ENCODE data around the gene ELP4. TPM values are rescaled to one million over a fixed set of nuclear protein-coding genes. Genes with fewer than 3 reads are reported as not detected.
"Not testable (repeated sequence)": the region's sequence is repeated elsewhere in the genome, so short reads cannot be mapped to it uniquely, and the experiment has no call there.

The ELP4 gene, protein sequence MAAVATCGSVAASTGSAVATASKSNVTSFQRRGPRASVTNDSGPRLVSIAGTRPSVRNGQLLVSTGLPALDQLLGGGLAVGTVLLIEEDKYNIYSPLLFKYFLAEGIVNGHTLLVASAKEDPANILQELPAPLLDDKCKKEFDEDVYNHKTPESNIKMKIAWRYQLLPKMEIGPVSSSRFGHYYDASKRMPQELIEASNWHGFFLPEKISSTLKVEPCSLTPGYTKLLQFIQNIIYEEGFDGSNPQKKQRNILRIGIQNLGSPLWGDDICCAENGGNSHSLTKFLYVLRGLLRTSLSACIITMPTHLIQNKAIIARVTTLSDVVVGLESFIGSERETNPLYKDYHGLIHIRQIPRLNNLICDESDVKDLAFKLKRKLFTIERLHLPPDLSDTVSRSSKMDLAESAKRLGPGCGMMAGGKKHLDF
- total RNA-seq = 17.7 TPM

DNA sequence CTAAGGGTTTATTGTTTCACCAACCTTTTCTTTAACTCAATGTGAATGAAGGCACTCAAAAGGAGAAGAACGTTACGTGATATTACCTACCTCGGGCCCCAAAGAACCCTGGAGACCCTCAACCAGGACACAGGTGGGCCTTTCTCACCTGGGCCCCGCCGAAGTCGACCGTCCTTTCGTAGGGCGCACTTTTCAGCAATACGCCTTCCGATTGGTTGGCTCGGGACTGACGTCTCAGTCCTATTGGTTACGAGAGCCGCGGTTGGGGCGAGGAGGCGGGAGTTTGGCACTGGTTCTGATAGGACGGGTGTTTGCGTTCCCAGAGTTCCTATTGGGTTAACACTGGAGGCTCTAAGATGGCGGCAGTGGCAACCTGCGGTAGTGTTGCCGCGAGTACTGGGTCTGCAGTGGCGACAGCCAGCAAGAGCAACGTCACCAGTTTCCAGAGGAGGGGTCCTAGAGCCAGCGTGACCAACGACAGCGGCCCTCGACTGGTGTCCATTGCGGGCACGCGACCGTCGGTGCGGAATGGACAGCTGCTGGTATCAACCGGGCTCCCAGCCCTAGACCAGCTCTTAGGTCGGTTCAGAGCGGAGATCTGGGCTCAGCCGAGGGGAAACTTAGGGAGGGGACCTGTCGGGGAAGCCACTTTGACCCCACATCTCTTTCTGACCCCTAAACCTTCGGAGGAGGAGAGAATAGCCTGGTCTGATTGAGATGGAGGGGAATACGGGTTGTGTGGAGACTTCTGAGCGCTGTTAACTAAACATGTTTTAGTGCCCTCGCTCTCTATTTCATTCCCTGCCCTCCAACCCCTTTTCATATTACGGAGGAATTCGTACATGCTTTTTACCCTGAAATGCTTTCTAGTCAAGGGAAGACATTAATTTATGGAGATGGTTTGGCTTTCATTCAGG lies at the start of gene ELP4, which contains the start of gene IMMP1L:
Gene ELP4, plus strand, starts transcription at position 339 of the 917 bp plus-strand sequence. Its CDS starts 18 bp downstream, at position 357.
Gene IMMP1L, minus strand, starts transcription at position 194 of the 917 bp plus-strand sequence. CDS start 46,346 bp downstream, outside the sequence.
- H3K9me3 ChIP-seq (ENCODE audit: low read depth, low read length) = no peaks in the 10 kb centered on the region
- no peaks in the 10 kb centered on the region for H3K27me3 ChIP-seq (ENCODE audit: insufficient read depth, low read length)
- H3K4me1 ChIP-seq (ENCODE audit: insufficient read depth, low read length) = peaks cover 7% of the 10 kb centered on the region
- H3K4me3 ChIP-seq (ENCODE audit: low read length) = peak within 1 kb of the TSS; percentile 94

- Histone ChIP-seq H3K4me3 (ENCODE audit: low read length) (no peak overlapping the region), H3K9me3 (ENCODE audit: low read depth, low read length) (peaks cover 18% of the 10 kb centered on the region), H3K27me3 (ENCODE audit: insufficient read depth, low read length) (no peaks in the 10 kb centered on the region), H3K4me1 (ENCODE audit: insufficient read depth, low read length) (no peaks in the 10 kb centered on the region)
Observed at GRCh38 chr11:31464436-31464835, 45.1 kb upstream of the ELP4 start.

- H3K9me3 ChIP-seq (ENCODE audit: low read depth, low read length) = no peaks in the 10 kb centered on the region
- H3K4me3 ChIP-seq (ENCODE audit: low read length) = no peak overlapping the region
- no peaks in the 10 kb centered on the region for H3K4me1 ChIP-seq (ENCODE audit: insufficient read depth, low read length)
- no peaks in the 10 kb centered on the region for H3K27me3 ChIP-seq (ENCODE audit: insufficient read depth, low read length)
Observed at GRCh38 chr11:31474083-31474482, 35.5 kb upstream of the ELP4 start.

DNA sequence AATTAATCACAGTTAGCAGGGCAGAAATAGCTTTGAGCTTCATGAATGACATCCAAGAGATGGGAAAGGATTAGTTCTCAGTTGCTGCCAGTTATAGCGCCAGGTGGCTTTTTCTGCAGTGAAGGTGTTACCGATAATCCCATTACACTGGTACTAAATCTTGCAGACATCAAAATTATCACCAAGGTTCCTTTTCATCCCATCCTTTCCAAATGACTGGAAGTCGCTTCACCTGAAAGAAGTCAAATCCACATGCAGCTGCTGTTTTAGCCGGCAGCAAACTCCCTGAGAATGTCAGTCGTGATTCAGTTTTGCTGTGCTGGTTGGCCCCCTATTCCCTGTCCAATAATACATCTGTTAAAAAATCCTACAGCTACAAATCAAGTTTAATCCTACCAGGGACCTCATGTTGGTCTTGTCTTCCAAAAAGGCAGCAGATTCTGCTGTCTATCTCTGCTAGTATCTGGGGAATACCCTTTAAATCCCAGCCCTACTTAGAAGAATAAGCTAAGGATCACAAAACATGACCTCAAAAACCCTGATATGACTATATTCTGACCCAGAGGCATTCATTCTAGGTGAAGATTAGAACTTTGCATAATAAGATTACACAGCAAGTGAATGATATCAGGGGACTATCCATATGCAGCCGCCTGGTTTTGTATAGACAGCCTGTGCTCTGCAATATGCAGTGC lies 31.9 kb upstream of the ELP4 start:
- no peaks in the 10 kb centered on the region for H3K9me3 ChIP-seq (ENCODE audit: low read depth, low read length)
- H3K4me3 ChIP-seq (ENCODE audit: low read length) = no peak overlapping the region
- no peaks in the 10 kb centered on the region for H3K4me1 ChIP-seq (ENCODE audit: insufficient read depth, low read length)
- no peaks in the 10 kb centered on the region for H3K27me3 ChIP-seq (ENCODE audit: insufficient read depth, low read length)

- H3K9me3 ChIP-seq (ENCODE audit: low read depth, low read length) = no peaks in the 10 kb centered on the region
- no peaks in the 10 kb centered on the region for H3K4me1 ChIP-seq (ENCODE audit: insufficient read depth, low read length)
- H3K27me3 ChIP-seq (ENCODE audit: insufficient read depth, low read length) = no peaks in the 10 kb centered on the region
- H3K4me3 ChIP-seq (ENCODE audit: low read length) = no peak overlapping the region
Observed at GRCh38 chr11:31478223-31478590, 31.4 kb upstream of the ELP4 start.

GRCh38 chr11:31479066-31479465 lies 30.5 kb upstream of the ELP4 start:
- Histone ChIP-seq H3K4me3 (ENCODE audit: low read length) (no peak overlapping the region), H3K4me1 (ENCODE audit: insufficient read depth, low read length) (no peaks in the 10 kb centered on the region), H3K9me3 (ENCODE audit: low read depth, low read length) (no peaks in the 10 kb centered on the region), H3K27me3 (ENCODE audit: insufficient read depth, low read length) (no peaks in the 10 kb centered on the region)

- H3K4me1 ChIP-seq (ENCODE audit: insufficient read depth, low read length) = no peaks in the 10 kb centered on the region
- no peak overlapping the region for H3K4me3 ChIP-seq (ENCODE audit: low read length)
- H3K27me3 ChIP-seq (ENCODE audit: insufficient read depth, low read length) = no peaks in the 10 kb centered on the region
- H3K9me3 ChIP-seq (ENCODE audit: low read depth, low read length) = no peaks in the 10 kb centered on the region
Observed at GRCh38 chr11:31480930-31481329, 28.6 kb upstream of the ELP4 start.

DNA sequence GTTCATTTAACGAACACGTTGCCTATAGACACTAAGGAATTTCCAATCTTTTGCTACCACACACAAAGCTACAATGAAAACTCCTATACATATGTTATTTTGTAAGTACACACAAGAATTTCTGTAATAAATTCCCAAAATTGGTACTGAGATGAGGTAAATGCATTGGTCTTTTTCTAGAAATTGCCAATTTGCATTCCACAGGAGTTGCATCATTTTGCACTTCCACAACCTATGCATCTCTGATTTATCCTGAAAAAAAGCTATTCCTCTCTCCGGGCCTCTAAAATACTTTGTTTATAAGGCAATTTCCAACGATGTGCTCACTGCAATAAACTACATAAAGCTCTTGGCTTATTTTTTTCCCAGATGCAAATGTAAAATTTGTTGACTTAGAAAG lies 25.1 kb upstream of the ELP4 start:
- no peak overlapping the region for H3K4me3 ChIP-seq (ENCODE audit: low read length)
- no peaks in the 10 kb centered on the region for H3K9me3 ChIP-seq (ENCODE audit: low read depth, low read length)
- no peaks in the 10 kb centered on the region for H3K4me1 ChIP-seq (ENCODE audit: insufficient read depth, low read length)
- no peaks in the 10 kb centered on the region for H3K27me3 ChIP-seq (ENCODE audit: insufficient read depth, low read length)

- no peaks in the 10 kb centered on the region for H3K9me3 ChIP-seq (ENCODE audit: low read depth, low read length)
- H3K27me3 ChIP-seq (ENCODE audit: insufficient read depth, low read length) = no peaks in the 10 kb centered on the region
- H3K4me3 ChIP-seq (ENCODE audit: low read length) = no peak overlapping the region
- no peaks in the 10 kb centered on the region for H3K4me1 ChIP-seq (ENCODE audit: insufficient read depth, low read length)
Observed at GRCh38 chr11:31487848-31488247, 21.7 kb upstream of the ELP4 start.

DNA sequence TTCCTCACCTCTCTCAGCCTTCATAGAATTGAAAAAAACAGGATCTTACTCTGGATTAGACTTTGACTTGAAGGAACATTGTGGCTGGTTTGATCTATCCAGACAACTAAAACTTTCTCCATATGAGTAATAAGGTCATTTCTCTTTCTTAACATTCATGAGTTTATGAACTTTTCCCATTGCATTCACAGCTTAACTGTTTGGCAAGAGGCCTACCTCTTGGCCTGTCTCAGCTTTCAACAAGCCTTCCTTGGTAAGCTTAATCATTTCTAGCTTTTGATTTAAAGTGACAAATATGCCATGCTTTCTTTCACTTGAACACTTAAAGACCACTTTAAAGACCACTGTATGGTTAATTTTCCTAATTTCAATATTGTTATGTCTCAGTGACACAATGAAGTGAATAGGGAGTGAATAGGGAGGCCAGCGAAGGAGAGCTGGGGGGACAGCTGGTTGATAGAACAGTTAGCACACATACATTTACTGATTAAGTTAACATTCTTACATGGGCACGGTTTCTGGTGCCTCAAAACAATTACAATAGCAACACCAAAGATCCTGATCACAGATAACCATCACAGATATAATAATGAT lies 17.1 kb upstream of the ELP4 start:
- H3K27me3 ChIP-seq (ENCODE audit: insufficient read depth, low read length) = no peaks in the 10 kb centered on the region
- no peak overlapping the region for H3K4me3 ChIP-seq (ENCODE audit: low read length)
- H3K9me3 ChIP-seq (ENCODE audit: low read depth, low read length) = no peaks in the 10 kb centered on the region
- no peaks in the 10 kb centered on the region for H3K4me1 ChIP-seq (ENCODE audit: insufficient read depth, low read length)

GRCh38 chr11:31493235-31493634 lies 16.3 kb upstream of the ELP4 start:
- no peaks in the 10 kb centered on the region for H3K9me3 ChIP-seq (ENCODE audit: low read depth, low read length)
- no peak overlapping the region for H3K4me3 ChIP-seq (ENCODE audit: low read length)
- H3K4me1 ChIP-seq (ENCODE audit: insufficient read depth, low read length) = no peaks in the 10 kb centered on the region
- no peaks in the 10 kb centered on the region for H3K27me3 ChIP-seq (ENCODE audit: insufficient read depth, low read length)

- not testable (repeated sequence) for H3K4me1 ChIP-seq (ENCODE audit: insufficient read depth, low read length); H3K4me3 ChIP-seq (ENCODE audit: low read length); H3K27me3 ChIP-seq (ENCODE audit: insufficient read depth, low read length); H3K9me3 ChIP-seq (ENCODE audit: low read depth, low read length)
Observed at GRCh38 chr11:31493762-31494161, 15.8 kb upstream of the ELP4 start.

DNA sequence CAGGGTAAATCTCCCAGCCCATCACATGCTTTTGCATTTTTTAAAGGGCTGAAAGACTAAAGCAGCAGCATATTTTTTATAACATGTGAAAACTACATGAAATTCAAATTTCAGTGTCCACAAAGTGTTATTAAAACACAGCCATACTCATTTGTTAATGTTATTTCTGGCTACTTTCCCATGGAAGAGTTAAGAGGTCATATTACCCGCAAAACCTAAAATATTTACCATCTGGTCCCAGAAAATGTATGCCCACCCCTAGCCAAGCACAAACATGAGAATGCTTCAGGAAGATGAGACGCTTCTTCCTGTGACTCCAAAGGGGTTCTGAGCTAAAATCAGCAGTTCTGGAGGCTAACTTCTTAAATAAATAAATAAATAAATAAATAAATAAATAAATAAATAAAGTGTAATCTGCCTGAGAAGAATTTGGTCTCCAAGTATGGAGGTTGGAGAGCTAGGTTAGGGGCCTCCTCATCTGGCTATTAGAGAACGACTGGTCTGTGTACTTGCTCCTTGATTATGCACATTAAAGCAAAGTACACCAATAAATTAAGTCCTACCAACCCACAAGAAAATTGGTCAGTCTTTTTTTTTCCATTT lies 9.9 kb upstream of the ELP4 start:
- no peaks in the 10 kb centered on the region for H3K27me3 ChIP-seq (ENCODE audit: insufficient read depth, low read length)
- no peaks in the 10 kb centered on the region for H3K4me1 ChIP-seq (ENCODE audit: insufficient read depth, low read length)
- H3K9me3 ChIP-seq (ENCODE audit: low read depth, low read length) = no peaks in the 10 kb centered on the region
- H3K4me3 ChIP-seq (ENCODE audit: low read length) = no peak overlapping the region

DNA sequence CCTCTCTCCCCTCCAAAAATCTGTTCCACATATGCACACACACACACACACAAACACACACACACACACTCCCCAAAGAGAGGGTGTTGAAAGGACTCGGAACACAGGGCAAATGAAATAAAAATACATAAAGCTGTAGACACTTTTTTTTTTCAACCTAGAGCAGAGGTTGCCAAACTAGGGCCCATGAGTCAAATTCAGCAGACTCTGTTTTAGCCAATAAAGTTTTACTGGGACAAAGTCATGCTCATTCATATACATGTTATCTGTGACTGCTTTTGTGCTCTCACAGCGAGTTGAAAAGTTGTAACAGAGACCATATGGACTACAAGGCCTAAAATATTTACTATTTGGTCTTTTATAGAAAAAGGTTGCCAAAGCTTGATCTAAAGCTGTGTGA lies 9.0 kb upstream of the ELP4 start:
- no peaks in the 10 kb centered on the region for H3K27me3 ChIP-seq (ENCODE audit: insufficient read depth, low read length)
- H3K4me3 ChIP-seq (ENCODE audit: low read length) = no peak overlapping the region
- no peaks in the 10 kb centered on the region for H3K4me1 ChIP-seq (ENCODE audit: insufficient read depth, low read length)
- H3K9me3 ChIP-seq (ENCODE audit: low read depth, low read length) = no peaks in the 10 kb centered on the region

Measured in mononuclear cell (primary cell).